Measurements from ENCODE around the gene MAF. TPM values are rescaled to one million over a fixed set of nuclear protein-coding genes. Genes with fewer than 3 reads are reported as not detected.

The MAF gene
- total and polyA plus RNA-seq, 2 of the 4 experiments (the other 2 are of a cell fraction): under 0.01 to 0.02 TPM

- Histone ChIP-seq H3K9me3 (ENCODE audit: control insufficient read depth, insufficient read depth, low read length) (peaks cover 9% of the 10 kb centered on the region), H3K14ac (replicated peaks; ENCODE audit: low read depth, low read length) (no peak overlapping the region), H4K91ac (ENCODE audit: insufficient read depth, low read depth, low read length) (no peak overlapping the region), H3K9ac (ENCODE audit: low read depth, low read length) (no peak overlapping the region), H3K4me1 (ENCODE audit: control insufficient read depth, insufficient read depth, low read length) (no peaks in the 10 kb centered on the region), H2BK20ac (ENCODE audit: low read depth, low read length) (no peak overlapping the region), H3K4me3 (ENCODE audit: insufficient read depth, low read depth, low read length) (no peak overlapping the region), H3K4ac (ENCODE audit: low read depth, low read length) (no peak overlapping the region), H2BK15ac (ENCODE audit: low read depth, low read length) (no peak overlapping the region), H2BK120ac (ENCODE audit: low read depth, low read length) (no peak overlapping the region), H2AK5ac (ENCODE audit: low read depth, low read length) (no peak overlapping the region), H4K20me1 (ENCODE audit: insufficient read depth, low read length) (no peaks in the 10 kb centered on the region), H3K9me1 (ENCODE audit: insufficient read depth, low read length) (no peaks in the 10 kb centered on the region), H3K18ac (ENCODE audit: low read depth, low read length) (no peak overlapping the region), H3K23ac (ENCODE audit: low read depth, low read length) (no peak overlapping the region), H3K27ac (ENCODE audit: insufficient read depth, low read length) (no peak overlapping the region), H4K8ac (ENCODE audit: low read depth in 2 of 2, low read length in 2 of 2) (no peak overlapping the region), H2BK5ac (ENCODE audit: low read depth, low read length, poor library complexity, severe bottlenecking) (no peak overlapping the region), H3K4me2 (ENCODE audit: low read depth, low read length) (no peak overlapping the region), H3K56ac (ENCODE audit: extremely low read depth, insufficient read depth, low read length) (no peak overlapping the region), H4K5ac (ENCODE audit: low read depth, low read length) (no peak overlapping the region), H3K36me3 (ENCODE audit: control insufficient read depth, insufficient read depth, low read length) (no peaks in the 10 kb centered on the region), H3K27me3 (ENCODE audit: control insufficient read depth, insufficient read depth, low read length) (no peaks in the 10 kb centered on the region), H2AK9ac (replicated peaks; ENCODE audit: low read depth, low read length, poor library complexity) (no peak overlapping the region), H3K79me1 (ENCODE audit: low read depth in 1 of 2, low read length in 2 of 2) (no peaks in the 10 kb centered on the region), H2AFZ (replicated peaks; ENCODE audit: low read length, poor library complexity) (no peak overlapping the region)
- intact Hi-C loops (cut with micrococcal nuclease) (no loop called here), in situ Hi-C loops (cut with MboI; ENCODE audit: low sequenced_read_pairs) (no loop called here), dilution Hi-C loops (cut with HindIII; ENCODE audit: low sequenced_read_pairs, unreplicated experiment) (no loop called here)
- DNase-seq (no peak), ATAC-seq (ENCODE audit: low read depth) (no peak)
- CTCF ChIA-PET: no interaction called here
- BruUV-seq (replicated peaks): no TSS peak
- no peak for TF ChIP-seq RFX5 (IDR thresholded peaks at IDR 0.05; ENCODE audit: low read depth, low read length)
- TF ChIP-seq MXI1 (IDR thresholded peaks at IDR 0.05; ENCODE audit: borderline replicate concordance, low read depth, low read length): no peak
- TF ChIP-seq MAFK (IDR thresholded peaks at IDR 0.05; ENCODE audit: low read depth, low read length): no peak
- no peak for TF ChIP-seq FOS (IDR thresholded peaks at IDR 0.05; ENCODE audit: low read depth, low read length)
- TF ChIP-seq CHD1 (IDR thresholded peaks at IDR 0.05; ENCODE audit: low read depth, low read length): no peak
- TF ChIP-seq RCOR1 (IDR thresholded peaks at IDR 0.05; ENCODE audit: insufficient replicate concordance, low read length): no peak
- TF ChIP-seq MAZ (IDR thresholded peaks at IDR 0.05; ENCODE audit: borderline replicate concordance, low read depth, low read length): no peak
- no peak for TF ChIP-seq CEBPB (IDR thresholded peaks at IDR 0.05; ENCODE audit: low read depth, low read length)
- TF ChIP-seq SMC3 (IDR thresholded peaks at IDR 0.05; ENCODE audit: low read depth, low read length): no peak
- TF ChIP-seq ELK1 (IDR thresholded peaks at IDR 0.05; ENCODE audit: borderline replicate concordance, low read depth, low read length): no peak
- no peak for TF ChIP-seq USF2 (IDR thresholded peaks at IDR 0.05; ENCODE audit: low read depth, low read length)
- no peak for TF ChIP-seq POLR2A (IDR thresholded peaks at IDR 0.05; ENCODE audit: low read depth, low read length)
- TF ChIP-seq RAD21 (IDR thresholded peaks at IDR 0.05; ENCODE audit: low read length): no peak
- TF ChIP-seq CTCF (conservative IDR thresholded peaks at IDR 0.05; ENCODE audit: low read depth, low read length): no peak
- TF ChIP-seq NFE2L2 (IDR thresholded peaks at IDR 0.05; ENCODE audit: low read depth, low read length): no peak
- TF ChIP-seq BHLHE40 (IDR thresholded peaks at IDR 0.05; ENCODE audit: low read depth, low read length): no peak
- WGBS, 2 experiments (ENCODE audit: extremely low coverage in 2 of 2, insufficient read length in 1 of 2): 80% methylated on average over 2 of the region's 6 CpGs; no CpG with 5 or more reads in 1 of the 2 experiments
- POLR2A ChIA-PET (ENCODE audit: unreplicated experiment): no interaction called here
Measured at GRCh38 chr16:79644971-79645667, 44.6 kb upstream of the MAF start.

Measured in IMR-90 (cell line).